ENCODE results near the gene DDX19B.
"Not testable (repeated sequence)": the region's sequence is repeated elsewhere in the genome, so short reads cannot be mapped to it uniquely, and the experiment has no call there.

DDX19B gene

GRCh38 chr16:70295634-70296033 lies 3.4 kb upstream of the DDX19B start:
- ChIA-PET POLR2A (no interaction called here), CTCF (interaction anchor here (0.7 kb wide), 1 partner anchor 30 kb away, joined by 3 read pairs; no protein-coding TSS in a partner anchor)
- DNase-seq (ENCODE audit: low read depth, low spot score), result no peak
- TF ChIP-seq, protein P1, sequence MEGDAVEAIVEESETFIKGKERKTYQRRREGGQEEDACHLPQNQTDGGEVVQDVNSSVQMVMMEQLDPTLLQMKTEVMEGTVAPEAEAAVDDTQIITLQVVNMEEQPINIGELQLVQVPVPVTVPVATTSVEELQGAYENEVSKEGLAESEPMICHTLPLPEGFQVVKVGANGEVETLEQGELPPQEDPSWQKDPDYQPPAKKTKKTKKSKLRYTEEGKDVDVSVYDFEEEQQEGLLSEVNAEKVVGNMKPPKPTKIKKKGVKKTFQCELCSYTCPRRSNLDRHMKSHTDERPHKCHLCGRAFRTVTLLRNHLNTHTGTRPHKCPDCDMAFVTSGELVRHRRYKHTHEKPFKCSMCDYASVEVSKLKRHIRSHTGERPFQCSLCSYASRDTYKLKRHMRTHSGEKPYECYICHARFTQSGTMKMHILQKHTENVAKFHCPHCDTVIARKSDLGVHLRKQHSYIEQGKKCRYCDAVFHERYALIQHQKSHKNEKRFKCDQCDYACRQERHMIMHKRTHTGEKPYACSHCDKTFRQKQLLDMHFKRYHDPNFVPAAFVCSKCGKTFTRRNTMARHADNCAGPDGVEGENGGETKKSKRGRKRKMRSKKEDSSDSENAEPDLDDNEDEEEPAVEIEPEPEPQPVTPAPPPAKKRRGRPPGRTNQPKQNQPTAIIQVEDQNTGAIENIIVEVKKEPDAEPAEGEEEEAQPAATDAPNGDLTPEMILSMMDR (IDR thresholded peaks at IDR 0.05; ENCODE audit: insufficient read depth, low read length, missing control alignments), result no peak
- no peak overlapping the region for H3K4me3 ChIP-seq (ENCODE audit: low read depth, low read length)

- POLR2A ChIA-PET, result interaction anchor here (1.6 kb wide), 1 partner anchor 12 kb away, joined by 5 read pairs; the partner anchor contains the start of gene AARS1
- CTCF ChIA-PET, result interaction anchor here (0.6 kb wide), 1 partner anchor 52 kb away, joined by 3 read pairs; no protein-coding TSS in a partner anchor
- TF ChIP-seq, protein P1 (IDR thresholded peaks at IDR 0.05; ENCODE audit: insufficient read depth, low read length, missing control alignments), result no peak
- H3K4me3 ChIP-seq (ENCODE audit: low read depth, low read length), result no peak overlapping the region
- no peak for DNase-seq (ENCODE audit: low read depth, low spot score)
These were observed 2.1 kb downstream of the DDX19B start for GRCh38 chr16:70301121-70301520.

DNA sequence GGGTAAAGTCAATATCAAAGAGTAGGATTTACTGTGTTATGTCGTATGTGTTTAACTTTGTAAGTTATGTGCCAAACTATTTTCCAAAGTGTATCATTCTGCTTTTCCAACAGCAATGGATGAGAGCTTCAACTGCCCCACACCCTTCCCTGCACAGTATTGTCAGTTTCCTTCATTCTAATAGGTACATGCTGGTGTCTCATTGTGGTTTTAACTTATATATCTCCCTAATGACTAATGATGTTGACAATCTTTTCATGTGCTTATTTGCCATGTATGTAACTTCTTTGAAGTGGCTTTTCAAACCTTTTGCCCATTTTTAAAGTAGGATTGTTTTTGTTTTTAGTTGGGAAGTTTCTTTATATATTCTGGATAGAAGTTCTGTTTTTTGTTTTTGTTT lies 3.8 kb downstream of the DDX19B start:
- DNase-seq (ENCODE audit: low read depth, low spot score), result no peak
- ChIA-PET POLR2A (interaction anchor here (1.6 kb wide), 1 partner anchor 14 kb away, joined by 5 read pairs; the partner anchor contains the start of gene AARS1), CTCF (no interaction called here)
- H3K4me3 ChIP-seq (ENCODE audit: low read depth, low read length), result no peak overlapping the region
- TF ChIP-seq, protein P1 (IDR thresholded peaks at IDR 0.05; ENCODE audit: insufficient read depth, low read length, missing control alignments), result no peak

DNA sequence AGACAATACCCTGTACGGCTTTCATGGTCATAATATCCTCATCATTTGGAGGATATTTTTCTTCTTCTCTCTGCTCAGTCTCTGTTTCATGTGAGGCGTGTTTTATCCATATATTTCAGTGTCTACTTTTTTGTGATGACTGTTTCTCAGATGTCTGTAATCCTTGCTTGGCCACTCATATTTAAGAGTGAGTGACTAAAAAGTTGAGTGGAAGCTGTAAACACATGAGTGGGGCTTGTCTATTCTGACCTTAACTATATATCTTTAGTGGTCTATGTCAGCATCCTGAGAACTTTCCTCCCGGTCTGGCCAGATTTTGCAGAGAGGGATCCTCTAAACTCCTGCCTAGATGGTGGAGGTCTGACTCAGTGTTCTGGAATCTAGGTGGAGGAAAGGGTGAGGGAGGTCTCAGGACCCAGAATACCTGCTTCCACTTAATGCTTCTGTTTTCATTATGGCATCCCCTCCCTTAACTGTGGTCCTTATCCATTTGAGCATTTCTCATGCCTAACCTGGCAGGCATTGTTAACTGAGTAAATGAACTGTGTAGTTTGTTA lies 6.0 kb downstream of the DDX19B start:
- ChIA-PET POLR2A (no interaction called here), CTCF (no interaction called here)
- no peak for DNase-seq (ENCODE audit: low read depth, low spot score)
- no peak overlapping the region for H3K4me3 ChIP-seq (ENCODE audit: low read depth, low read length)
- TF ChIP-seq, protein P1 (IDR thresholded peaks at IDR 0.05; ENCODE audit: insufficient read depth, low read length, missing control alignments), result no peak

- CTCF ChIA-PET, result interaction anchor here (1.2 to 1.6 kb wide), 2 partner anchors 9 to 14 kb away, joined by 4 to 7 read pairs; no protein-coding TSS in a partner anchor
- TF ChIP-seq, protein P1 (IDR thresholded peaks at IDR 0.05; ENCODE audit: insufficient read depth, low read length, missing control alignments), result no peak
- no peak overlapping the region for H3K4me3 ChIP-seq (ENCODE audit: low read depth, low read length)
- POLR2A ChIA-PET, result no interaction called here
- no peak for DNase-seq (ENCODE audit: low read depth, low spot score)
These were observed 7.9 kb downstream of the DDX19B start for GRCh38 chr16:70306880-70307279.

DNA sequence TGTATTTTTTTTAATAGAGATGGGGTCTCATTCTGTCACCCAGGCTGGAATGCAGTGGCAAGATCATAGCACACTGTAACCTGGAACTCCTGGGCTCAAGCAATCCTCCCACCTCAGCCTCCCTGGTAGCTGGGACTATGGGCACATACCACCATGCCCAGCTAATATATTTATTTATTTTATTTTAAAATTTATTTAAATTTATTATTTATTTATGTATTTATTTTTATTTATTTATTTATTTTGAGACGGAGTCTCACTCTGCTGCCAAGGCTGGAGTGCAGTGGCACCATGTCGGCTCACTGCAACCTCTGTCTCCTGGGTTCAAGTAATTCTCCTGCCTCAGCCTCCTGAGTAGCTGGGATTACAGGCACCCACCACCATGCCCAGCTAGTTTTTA lies 8.7 kb downstream of the DDX19B start:
- CTCF ChIA-PET, result interaction anchor here (1.6 kb wide), 1 partner anchor 14 kb away, joined by 7 read pairs; no protein-coding TSS in a partner anchor
- DNase-seq (ENCODE audit: low read depth, low spot score); H3K4me3 ChIP-seq (ENCODE audit: low read depth, low read length): not testable (repeated sequence)
- POLR2A ChIA-PET, result interaction anchor here (0.9 kb wide), 1 partner anchor 18 kb away, joined by 3 read pairs; no protein-coding TSS in a partner anchor

GRCh38 chr16:70320121-70320520 lies 21.1 kb downstream of the DDX19B start:
- CTCF ChIA-PET, result interaction anchor here (1.5 kb wide), 1 partner anchor 11 kb away, joined by 4 read pairs; no protein-coding TSS in a partner anchor
- DNase-seq (ENCODE audit: low read depth, low spot score), result no peak
- POLR2A ChIA-PET, result no interaction called here
- TF ChIP-seq, protein P1 (IDR thresholded peaks at IDR 0.05; ENCODE audit: insufficient read depth, low read length, missing control alignments), result no peak
- H3K4me3 ChIP-seq (ENCODE audit: low read depth, low read length), result no peak overlapping the region

Data from AG04449 (cell line).